ENCODE results near the gene ITPK1.

ITPK1 gene

GRCh38 chr14:92963301-92964123, 152.2 kb downstream of the ITPK1 start:
- no peak for DNase-seq

- no peak for DNase-seq
These were observed 153.0 kb downstream of the ITPK1 start for GRCh38 chr14:92962831-92963095.

- DNase-seq, result no peak
These were observed 153.5 kb downstream of the ITPK1 start for GRCh38 chr14:92962031-92962830.

DNA sequence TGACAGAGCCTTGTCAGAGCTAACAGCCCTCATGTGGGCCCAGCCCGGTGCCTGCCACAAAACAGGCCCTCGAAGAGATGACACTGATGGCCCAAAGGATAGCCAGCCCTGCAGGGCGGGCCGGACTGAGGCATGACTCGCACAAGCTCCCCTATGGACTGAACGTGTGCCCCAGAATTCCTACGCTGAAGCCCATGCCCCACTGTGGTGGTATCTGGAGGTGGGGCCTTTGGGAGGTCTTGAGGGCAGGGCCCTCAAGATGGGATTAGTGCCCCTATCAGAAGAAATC, 154.2 kb downstream of the ITPK1 start:
- DNase-seq, result no peak

GRCh38 chr14:92960706-92961566, 154.8 kb downstream of the ITPK1 start:
- no peak for DNase-seq

- no peak for DNase-seq
These were observed 155.7 kb downstream of the ITPK1 start for GRCh38 chr14:92959761-92960680.

- DNase-seq, result no peak
These were observed 156.6 kb downstream of the ITPK1 start for GRCh38 chr14:92959189-92959531.

- DNase-seq, result no peak
These were observed 157.1 kb downstream of the ITPK1 start for GRCh38 chr14:92958373-92959188.

GRCh38 chr14:92956961-92957360, 158.8 kb downstream of the ITPK1 start:
- no peak for DNase-seq

DNA sequence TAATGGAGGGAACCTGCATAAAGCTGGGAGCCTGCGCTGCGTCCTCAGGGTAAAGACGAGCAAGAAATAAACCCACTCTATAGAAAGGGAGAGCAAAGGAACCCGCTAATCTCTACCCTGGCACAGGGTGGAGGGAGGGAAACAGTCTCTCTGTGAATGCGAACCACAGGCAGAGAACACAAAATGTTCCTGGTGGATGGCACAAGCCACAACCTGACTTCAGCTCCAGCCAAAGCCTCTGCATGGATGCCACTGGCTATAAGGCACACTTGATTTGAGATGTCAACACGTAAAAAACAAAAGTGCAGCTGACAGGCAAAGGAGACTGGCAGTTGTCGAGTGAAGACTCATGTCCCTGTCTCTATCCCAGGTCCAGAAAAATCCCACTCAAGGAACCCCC, 160.3 kb downstream of the ITPK1 start:
- no peak for DNase-seq

GRCh38 chr14:92954933-92955332, 160.8 kb downstream of the ITPK1 start:
- DNase-seq, result no peak

DNA sequence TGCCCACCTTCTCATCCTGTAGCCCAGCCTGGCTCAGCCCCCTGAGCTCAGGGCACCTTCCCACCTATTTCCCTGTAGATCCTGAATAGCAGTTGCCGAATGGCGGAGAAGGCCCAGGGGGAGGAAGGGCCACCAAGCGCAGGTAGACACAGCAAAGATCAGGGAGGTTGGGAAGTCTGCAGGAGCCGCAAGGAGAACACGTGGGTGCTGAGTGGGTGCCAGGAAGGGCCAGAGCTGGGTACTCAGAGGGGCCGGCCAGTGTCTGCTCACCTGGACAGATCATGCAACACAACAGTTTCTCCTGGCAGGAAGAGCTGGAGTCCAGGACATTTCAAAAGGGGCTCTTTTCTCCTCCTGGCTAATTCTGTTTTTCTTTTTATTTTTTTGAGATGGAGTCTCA, 162.2 kb downstream of the ITPK1 start:
- DNase-seq, result no peak

DNA sequence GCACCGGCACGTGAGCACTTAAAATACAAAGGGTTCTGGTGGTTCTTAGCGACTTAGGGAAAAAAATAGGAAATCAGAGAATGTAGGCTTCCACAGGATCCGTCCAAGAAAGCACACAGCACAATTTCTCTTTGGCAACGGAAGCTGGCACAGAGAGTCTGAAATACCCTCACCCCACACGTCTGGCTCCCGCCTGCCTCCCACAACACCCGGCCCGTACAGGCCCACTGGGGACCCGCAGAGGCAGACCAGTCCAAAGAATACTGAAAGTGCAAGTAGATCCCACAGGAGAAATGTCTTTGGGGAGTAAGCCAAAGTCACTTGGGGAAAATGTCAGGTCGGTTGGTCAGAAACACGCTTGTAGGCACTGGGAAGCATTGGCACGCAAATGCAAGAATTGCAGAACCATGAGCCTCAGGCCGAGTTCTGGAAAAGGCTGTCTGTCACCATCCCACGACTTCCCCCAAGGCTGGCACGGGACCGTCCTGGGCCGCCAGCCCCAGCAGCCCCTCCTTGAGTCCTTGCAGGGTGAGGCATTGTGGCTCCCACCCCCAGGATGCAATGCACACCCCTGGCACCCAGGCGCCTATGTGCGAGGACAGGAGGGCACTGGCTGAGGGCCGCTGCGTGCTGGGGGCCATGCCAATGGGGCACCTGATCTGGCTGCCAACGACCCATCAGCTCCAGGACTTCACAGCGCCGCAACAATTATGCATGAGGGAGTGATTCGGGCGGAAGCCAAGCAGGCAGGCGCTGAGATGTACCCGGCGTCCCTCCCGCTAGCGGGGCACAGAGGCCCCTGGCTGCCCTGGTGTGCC, 163.0 kb downstream of the ITPK1 start:
- DNase-seq, result no peak

DNA sequence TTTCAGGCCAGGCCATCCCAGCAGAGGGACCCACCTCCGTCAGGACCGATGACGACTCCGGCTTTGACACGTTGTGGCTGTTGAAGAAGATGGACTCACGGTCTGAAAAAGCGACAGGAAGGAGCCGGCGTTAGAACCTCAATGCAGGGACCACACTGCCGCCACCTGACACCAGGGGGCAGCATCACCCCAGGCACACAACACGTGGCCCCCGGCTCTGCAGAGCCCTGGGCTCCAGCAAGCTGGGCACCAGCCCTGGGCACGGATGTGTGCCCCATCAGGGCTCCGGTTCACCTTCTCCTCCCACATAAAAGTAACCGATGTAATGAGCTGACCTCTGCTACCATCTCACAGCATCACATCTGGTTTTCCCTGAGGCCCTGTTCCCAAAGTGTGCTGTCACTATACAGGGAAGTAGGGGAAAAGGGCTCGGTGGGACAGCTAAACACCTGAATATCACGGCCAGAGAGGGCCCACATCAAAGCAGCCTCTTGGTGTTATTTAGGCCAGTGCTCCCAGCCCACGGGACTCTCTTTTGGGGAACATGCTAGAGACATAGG, 163.7 kb downstream of the ITPK1 start:
- peak; percentile 85 for DNase-seq

- no peak for DNase-seq
These were observed 164.5 kb downstream of the ITPK1 start for GRCh38 chr14:92951261-92951660.

DNA sequence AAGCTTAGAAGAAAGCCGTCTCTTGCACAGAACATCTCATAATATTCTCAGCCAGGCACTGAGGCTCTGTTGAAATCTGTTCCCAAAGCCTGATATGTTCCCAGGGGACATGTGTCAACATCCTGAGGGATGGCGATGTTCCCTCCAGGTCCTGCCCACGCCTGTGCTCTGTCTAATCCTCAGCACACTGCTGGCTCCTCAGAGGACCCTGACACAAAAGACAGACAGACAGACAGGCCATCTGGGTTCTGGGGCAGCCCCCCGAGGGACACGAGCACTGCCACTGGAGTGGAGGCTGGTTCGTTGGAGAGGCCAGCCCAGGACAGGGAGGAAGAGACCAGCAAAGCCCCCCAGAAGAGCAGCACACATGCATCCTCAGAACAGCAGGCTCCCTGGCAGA, 165.0 kb downstream of the ITPK1 start:
- DNase-seq, result no peak

- no peak for DNase-seq
These were observed 165.6 kb downstream of the ITPK1 start for GRCh38 chr14:92950193-92950540.

GRCh38 chr14:92949496-92950192, 166.1 kb downstream of the ITPK1 start:
- DNase-seq, result no peak

GRCh38 chr14:92948647-92949046, 167.1 kb downstream of the ITPK1 start:
- DNase-seq, result no peak
